Fibroblast of lung (primary cell): ENCODE measurements around the gene HACL1.

Experiments
- EZH2 ChIP-seq: IDR thresholded peaks from 2 replicates; pipeline ENCODE4 v1.5.1; 2012; ENCODE audit warnings: low read length, control low read depth, mild to moderate bottlenecking; ENCODE audit errors: missing control alignments
- TF ChIP-seq, protein P1 (sequence below), 2 donors: IDR thresholded peaks in 1 of 2; conservative IDR thresholded peaks in 1 of 2; 1 replicate in 1 of 2; 2 replicates in 1 of 2; pipeline ENCODE4 v1.5.1; 2011 to 2012; ENCODE audit warnings: low read length in 2 of 2, control low read depth in 1 of 2, inconsistent platforms in 1 of 2, low read depth in 1 of 2, mild to moderate bottlenecking in 1 of 2

- TF ChIP-seq, protein P1, sequence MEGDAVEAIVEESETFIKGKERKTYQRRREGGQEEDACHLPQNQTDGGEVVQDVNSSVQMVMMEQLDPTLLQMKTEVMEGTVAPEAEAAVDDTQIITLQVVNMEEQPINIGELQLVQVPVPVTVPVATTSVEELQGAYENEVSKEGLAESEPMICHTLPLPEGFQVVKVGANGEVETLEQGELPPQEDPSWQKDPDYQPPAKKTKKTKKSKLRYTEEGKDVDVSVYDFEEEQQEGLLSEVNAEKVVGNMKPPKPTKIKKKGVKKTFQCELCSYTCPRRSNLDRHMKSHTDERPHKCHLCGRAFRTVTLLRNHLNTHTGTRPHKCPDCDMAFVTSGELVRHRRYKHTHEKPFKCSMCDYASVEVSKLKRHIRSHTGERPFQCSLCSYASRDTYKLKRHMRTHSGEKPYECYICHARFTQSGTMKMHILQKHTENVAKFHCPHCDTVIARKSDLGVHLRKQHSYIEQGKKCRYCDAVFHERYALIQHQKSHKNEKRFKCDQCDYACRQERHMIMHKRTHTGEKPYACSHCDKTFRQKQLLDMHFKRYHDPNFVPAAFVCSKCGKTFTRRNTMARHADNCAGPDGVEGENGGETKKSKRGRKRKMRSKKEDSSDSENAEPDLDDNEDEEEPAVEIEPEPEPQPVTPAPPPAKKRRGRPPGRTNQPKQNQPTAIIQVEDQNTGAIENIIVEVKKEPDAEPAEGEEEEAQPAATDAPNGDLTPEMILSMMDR (conservative IDR thresholded peaks at IDR 0.05 in 1 of 2, IDR thresholded peaks at IDR 0.05 in 1 of 2; ENCODE audit: low read depth in 1 of 2, low read length in 2 of 2): no peak
- no peak for TF ChIP-seq EZH2
These were observed 44.9 kb downstream of the HACL1 start for GRCh38 chr3:15556512-15556911.
